Activated CD4-positive, alpha-beta T cell treated with anti-CD3 and anti-CD28 coated beads, Interleukin-2, amount 10 ng/mL, durations not matched to agents 24 days and 14 days (primary cell): Measurements from ENCODE around the gene MUS81. TPM values are rescaled to one million over a fixed set of nuclear protein-coding genes. Genes with fewer than 3 reads are reported as not detected.
"Not testable (repeated sequence)": the region's sequence is repeated elsewhere in the genome, so short reads cannot be mapped to it uniquely, and the experiment has no call there.

Experiments used
- DNase-seq: peaks from one replicate; pipeline ENCODE4 v3.0.0; 2022
- H3K27ac Mint-ChIP-seq: one replicate; pipeline ENCODE4 v1.8.0; 2022; ENCODE audit warnings: mild to moderate bottlenecking, mixed read lengths
- H3K27me3 Mint-ChIP-seq: one replicate; pipeline ENCODE4 v1.8.0; 2022; ENCODE audit warnings: mixed read lengths
- H3K36me3 Mint-ChIP-seq: one replicate; pipeline ENCODE4 v1.8.0; 2022; ENCODE audit warnings: low read depth, mild to moderate bottlenecking, mixed read lengths
- H3K4me1 Mint-ChIP-seq: one replicate; pipeline ENCODE4 v1.8.0; 2021; ENCODE audit warnings: mixed read lengths
- H3K4me3 Mint-ChIP-seq: one replicate; pipeline ENCODE4 v1.8.0; 2022; ENCODE audit warnings: mild to moderate bottlenecking, moderate library complexity, mixed read lengths
- H3K9me3 Mint-ChIP-seq: one replicate; pipeline ENCODE4 v1.8.0; 2021; ENCODE audit warnings: mixed read lengths
- intact Hi-C: fragments of 100-400 bp; cut with micrococcal nuclease; formaldehyde crosslinking; loops from one replicate; pipeline ENCODE4 v1.15.1; 2023
- total RNA-seq: library from RNA; stranded (reverse); gene quantifications from 2 replicates; pipeline ENCODE4 v1.2.3, GENCODE V29; 2022

The MUS81 gene
- total RNA-seq, 1 donor from 2014 or later = 77.4 TPM

GRCh38 chr11:65892137-65892540 lies 31.9 kb downstream of the MUS81 start:
- Mint-ChIP-seq H3K4me3 (peak overlapping the region; percentile 95), H3K36me3 (peaks cover 37% of the 10 kb centered on the region), H3K4me1 (peaks cover 59% of the 10 kb centered on the region), H3K27ac (peak overlapping the region; percentile 71)
- not testable (repeated sequence) for H3K9me3 Mint-ChIP-seq, H3K27me3 Mint-ChIP-seq
- intact Hi-C loops = loop anchor here (5.0 kb wide), 1 partner anchor 180 kb away; the partner anchor contains the start of gene KAT5
- peak; percentile 72 for DNase-seq

GRCh38 chr11:65892661-65893317 lies 32.6 kb downstream of the MUS81 start:
- intact Hi-C loops = loop anchor here (5.0 kb wide), 1 partner anchor 180 kb away; the partner anchor contains the start of gene KAT5
- peak; percentile 68 for DNase-seq
- peak overlapping the region; percentile 71 for H3K27ac Mint-ChIP-seq

DNA sequence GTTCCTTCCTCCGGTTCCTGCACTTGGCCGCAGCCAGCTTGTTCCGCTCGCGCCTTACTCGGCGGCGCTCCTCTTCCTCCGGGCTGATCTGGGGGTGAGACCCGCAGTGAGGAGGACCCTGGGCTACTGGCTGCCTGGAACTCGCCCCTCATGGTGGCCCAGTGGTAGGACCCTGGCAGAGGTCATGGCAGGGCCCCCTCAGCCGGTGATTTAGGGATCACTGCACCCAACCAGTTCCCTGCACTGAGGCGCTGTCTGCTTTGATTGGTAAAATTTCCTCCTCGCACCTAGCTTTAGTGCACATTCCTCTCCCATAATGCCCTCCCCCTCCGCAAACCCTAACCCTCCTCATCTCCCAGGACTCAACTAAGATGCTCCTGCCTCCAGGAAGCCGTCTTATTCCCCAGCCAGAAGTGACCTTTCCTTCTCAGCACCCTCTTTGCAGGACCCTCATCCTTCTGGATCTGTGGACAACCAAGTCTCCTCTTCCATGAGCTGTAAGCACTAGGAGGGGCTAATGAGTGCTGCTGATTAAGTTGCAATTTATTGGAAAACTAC lies 33.9 kb downstream of the MUS81 start:
- Mint-ChIP-seq H3K4me1 (peaks cover 57% of the 10 kb centered on the region), H3K4me3 (peak overlapping the region; percentile 95), H3K36me3 (peaks cover 45% of the 10 kb centered on the region), H3K9me3 (no peaks in the 10 kb centered on the region), H3K27ac (peak overlapping the region; percentile 50), H3K27me3 (no peaks in the 10 kb centered on the region)
- DNase-seq = peak; percentile 87
- intact Hi-C loops = loop anchor here (5.0 kb wide), 1 partner anchor 182 kb away; the partner anchor contains the start of gene KAT5

More at GRCh38 chr11:65892661-65893317, 32.6 kb downstream of the MUS81 start:
- Mint-ChIP-seq H3K4me3 (peak overlapping the region; percentile 95), H3K4me1 (peaks cover 59% of the 10 kb centered on the region), H3K27me3 (no peaks in the 10 kb centered on the region), H3K36me3 (peaks cover 43% of the 10 kb centered on the region), H3K9me3 (no peaks in the 10 kb centered on the region)

GRCh38 chr11:65895482-65895981 lies 35.3 kb downstream of the MUS81 start:
- Mint-ChIP-seq H3K36me3 (peaks cover 45% of the 10 kb centered on the region), H3K27me3 (no peaks in the 10 kb centered on the region), H3K4me3 (peak overlapping the region; percentile 39), H3K9me3 (no peaks in the 10 kb centered on the region), H3K4me1 (peaks cover 46% of the 10 kb centered on the region), H3K27ac (peak overlapping the region; percentile 78)
- DNase-seq = peak; percentile 54
- intact Hi-C loops = no loop called here

DNA sequence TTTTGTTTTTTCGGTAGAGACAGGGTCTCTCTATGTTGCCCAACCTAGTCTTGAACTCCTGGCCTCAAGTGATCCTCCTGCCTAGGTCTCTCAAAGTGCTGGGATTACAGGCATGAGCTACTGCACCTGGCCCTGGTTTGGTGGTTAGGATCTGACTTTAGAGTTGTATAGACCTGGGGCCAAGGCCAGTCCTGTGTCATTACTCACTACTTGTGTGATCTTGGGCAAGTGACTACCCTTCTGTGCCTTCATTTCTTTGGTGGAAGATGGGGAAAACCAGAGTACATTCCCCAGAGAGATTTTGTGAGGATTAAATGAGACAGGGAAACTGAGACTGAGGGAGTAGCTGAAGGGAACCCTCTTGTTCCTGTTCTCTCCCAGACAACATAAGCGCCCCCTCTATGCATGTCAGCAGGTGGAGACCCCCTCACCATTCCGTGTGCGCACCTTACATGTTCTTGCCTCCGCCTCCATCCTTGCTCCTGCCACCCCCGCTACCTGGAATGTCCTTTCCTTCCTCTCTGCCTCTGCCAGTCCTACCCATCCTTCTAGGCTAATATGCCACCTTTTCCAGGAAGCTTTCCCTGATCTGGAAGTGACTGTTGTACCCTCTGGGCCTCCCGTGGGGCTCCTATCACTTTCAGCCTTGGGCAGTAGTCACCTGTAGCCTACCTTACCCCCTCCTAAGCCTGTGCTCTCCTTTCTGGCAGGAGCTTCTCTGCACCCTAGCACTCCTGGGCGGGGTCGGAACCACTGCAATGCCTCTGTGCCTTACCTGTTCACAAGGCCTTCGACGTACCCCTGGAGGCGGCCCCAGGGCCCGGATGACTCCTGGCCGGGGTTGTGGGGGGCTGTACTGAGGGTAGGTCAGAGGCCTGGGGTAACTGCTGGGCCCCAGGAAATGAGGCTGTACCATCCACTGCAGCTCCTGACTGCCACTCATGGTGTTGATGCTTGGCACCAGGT lies 36.1 kb downstream of the MUS81 start:
- intact Hi-C loops = no loop called here
- peak; percentile 57 for DNase-seq
- peak overlapping the region; percentile 60 for H3K27ac Mint-ChIP-seq
- no peaks in the 10 kb centered on the region for H3K9me3 Mint-ChIP-seq
- peaks cover 51% of the 10 kb centered on the region for H3K4me1 Mint-ChIP-seq
- H3K4me3 Mint-ChIP-seq = no peak overlapping the region
- no peaks in the 10 kb centered on the region for H3K27me3 Mint-ChIP-seq
- peaks cover 44% of the 10 kb centered on the region for H3K36me3 Mint-ChIP-seq

GRCh38 chr11:65897020-65897471 lies 36.8 kb downstream of the MUS81 start:
- Mint-ChIP-seq H3K27ac (peak overlapping the region; percentile 62), H3K27me3 (peaks cover under 1% of the 10 kb centered on the region), H3K4me3 (no peak overlapping the region), H3K4me1 (peaks cover 53% of the 10 kb centered on the region), H3K36me3 (peaks cover 41% of the 10 kb centered on the region), H3K9me3 (no peaks in the 10 kb centered on the region)
- intact Hi-C loops = no loop called here
- DNase-seq = peak; percentile 56

DNA sequence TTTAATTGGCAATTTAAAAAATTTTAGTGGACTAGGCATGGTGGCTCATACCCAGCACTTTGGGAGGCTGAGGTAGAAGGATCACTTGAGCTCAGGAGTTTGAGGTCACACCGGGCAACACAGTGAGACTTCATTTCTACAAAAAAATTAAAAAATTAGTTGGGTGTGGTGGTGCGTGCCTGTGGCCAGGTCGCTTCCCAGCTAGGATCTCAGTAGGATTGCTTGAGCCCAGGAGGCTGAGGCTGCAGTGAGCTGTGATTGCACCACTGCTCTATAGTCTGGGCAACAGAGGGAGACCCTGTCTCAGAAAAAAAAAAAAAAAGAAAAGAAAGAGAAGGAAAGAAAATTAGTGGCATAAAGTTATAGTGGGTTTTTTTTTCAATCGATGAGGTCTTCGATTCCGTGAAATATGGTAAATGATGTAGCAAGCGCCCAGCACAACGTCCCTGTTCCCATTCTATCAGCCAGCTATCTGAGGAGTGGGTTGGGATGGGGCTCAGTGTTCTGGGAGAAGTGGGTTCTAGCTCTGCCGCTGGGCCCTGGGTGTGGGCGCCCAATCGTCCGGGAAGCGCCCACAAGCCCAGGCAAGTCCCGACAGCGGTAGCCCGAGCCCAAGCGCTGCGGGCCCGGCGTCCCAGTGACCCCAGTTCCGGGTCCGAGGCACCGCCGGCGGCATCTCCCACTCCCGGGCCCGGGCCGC lies 38.6 kb downstream of the MUS81 start:
- Mint-ChIP-seq H3K27ac (peak overlapping the region; percentile 82), H3K9me3 (no peaks in the 10 kb centered on the region), H3K4me1 (peaks cover 45% of the 10 kb centered on the region), H3K4me3 (peak overlapping the region; percentile 82), H3K27me3 (peaks cover 6% of the 10 kb centered on the region), H3K36me3 (peaks cover 32% of the 10 kb centered on the region)
- intact Hi-C loops = no loop called here
- no peak for DNase-seq

DNA sequence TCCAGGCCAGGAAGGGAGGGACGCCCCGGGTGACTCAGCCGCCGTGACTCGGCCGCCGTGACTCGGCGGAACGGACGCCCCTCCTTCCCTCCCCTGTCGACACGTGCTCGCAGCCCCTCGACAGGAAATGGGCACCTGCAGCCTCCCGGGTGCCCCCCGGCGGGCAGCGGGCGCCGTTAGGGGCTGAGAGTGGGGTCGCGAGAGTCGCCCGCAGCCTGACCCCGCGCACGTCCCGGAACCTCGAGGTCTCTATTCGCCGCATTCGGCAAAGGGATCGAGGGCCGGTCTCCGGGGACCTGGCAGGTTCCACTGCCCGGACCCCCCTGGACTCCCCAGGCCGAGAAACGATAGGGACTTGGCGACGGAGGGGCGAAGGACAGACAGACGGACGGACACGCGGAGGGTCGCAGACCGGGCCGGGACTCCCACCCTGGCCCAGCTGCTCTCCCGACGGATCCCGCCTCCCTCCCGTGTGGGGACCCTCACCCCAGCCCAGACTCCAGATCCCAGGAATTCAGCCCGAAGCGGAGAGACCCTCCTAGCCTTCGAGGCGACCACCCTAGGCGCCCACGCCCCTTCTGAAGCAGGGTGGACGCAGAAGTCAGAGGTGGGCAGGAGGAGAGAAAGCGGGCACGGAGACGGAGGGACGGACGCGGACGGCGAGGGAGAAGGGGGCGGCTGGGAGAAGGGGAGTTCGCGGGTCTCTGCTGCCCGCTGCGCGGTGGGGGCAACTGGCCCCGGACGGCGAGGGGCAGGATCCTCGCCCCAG lies 39.3 kb downstream of the MUS81 start:
- Mint-ChIP-seq H3K4me3 (peak overlapping the region; percentile 82), H3K36me3 (peaks cover 28% of the 10 kb centered on the region), H3K4me1 (peaks cover 40% of the 10 kb centered on the region), H3K27ac (peak overlapping the region; percentile 78), H3K9me3 (no peaks in the 10 kb centered on the region), H3K27me3 (peaks cover 8% of the 10 kb centered on the region)
- intact Hi-C loops = loop anchor here (1.0 to 2.0 kb wide), 5 partner anchors 11 to 103 kb away; partner anchors contain the start of genes BANF1, C11orf68, DRAP1 and EIF1AD
- peak; percentile 89 for DNase-seq

DNA sequence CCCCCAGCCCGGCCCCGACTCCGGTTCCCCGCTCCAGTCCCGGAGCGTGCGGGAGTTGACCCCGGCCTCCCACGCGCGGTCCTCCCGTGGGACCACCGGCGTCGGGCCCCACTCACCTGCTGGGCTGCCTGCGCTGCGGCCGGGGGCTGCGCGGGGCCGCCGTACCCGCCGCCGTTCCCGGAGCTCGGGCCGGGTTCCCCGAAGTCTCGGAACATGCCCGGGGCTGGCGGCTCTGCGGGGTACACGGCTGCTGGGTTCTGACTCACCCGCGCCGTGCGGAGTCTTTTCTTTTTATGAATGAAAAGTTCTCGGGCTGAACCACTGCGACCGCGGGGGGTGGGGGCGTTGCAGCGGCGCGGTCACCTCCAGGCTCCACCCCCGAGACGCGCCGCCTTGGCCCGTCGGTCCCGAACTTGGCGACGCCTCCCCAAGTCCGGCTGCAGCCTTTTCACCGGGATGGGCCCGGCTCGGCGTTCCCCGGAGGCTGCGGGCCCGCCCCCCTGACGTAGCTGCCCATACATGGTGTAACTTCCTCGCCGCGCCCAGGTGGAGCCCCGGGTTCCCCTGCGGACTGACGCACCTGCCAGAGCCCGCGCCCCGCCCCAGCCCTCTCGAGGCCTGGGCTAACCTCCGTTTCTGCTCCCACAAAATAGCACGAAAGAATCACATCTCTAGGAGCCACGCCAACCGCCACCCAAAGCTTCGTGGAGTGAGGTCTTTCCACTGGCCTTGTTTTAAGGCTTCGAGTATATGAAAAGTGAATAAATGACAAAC lies 40.1 kb downstream of the MUS81 start, which contains the start of gene FOSL1:
Gene FOSL1 (minus strand): TSS at position 264 of the 774 bp plus-strand sequence. CDS start 49 bp downstream, at position 215.
- peak within 1 kb of the TSS; percentile 78 for H3K27ac Mint-ChIP-seq
- H3K4me3 Mint-ChIP-seq = peak within 1 kb of the TSS; percentile 82
- DNase-seq = peak; percentile 97
- peaks cover 25% of the 10 kb centered on the region for H3K36me3 Mint-ChIP-seq
- H3K9me3 Mint-ChIP-seq = no peaks in the 10 kb centered on the region
- peaks cover 10% of the 10 kb centered on the region for H3K27me3 Mint-ChIP-seq
- peaks cover 37% of the 10 kb centered on the region for H3K4me1 Mint-ChIP-seq
- intact Hi-C loops = loop anchor here (1.0 to 2.0 kb wide), 5 partner anchors 12 to 102 kb away; partner anchors contain the start of genes BANF1, C11orf68, DRAP1 and EIF1AD

DNA sequence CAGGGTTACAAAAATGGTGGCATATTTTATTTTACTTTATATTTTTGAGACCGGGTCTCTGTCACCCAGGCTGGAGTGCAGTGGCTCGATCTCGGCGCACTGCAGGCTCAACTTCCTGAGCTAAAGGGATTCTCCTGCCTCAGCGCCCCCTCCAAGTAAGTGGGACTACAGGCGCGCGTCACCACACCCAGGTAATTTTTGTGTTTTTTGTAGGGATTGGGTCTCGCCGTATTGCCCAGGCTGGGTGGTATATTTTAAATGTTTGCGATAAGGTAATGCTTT lies 40.6 kb downstream of the MUS81 start:
- H3K36me3 Mint-ChIP-seq = peaks cover 20% of the 10 kb centered on the region
- intact Hi-C loops = loop anchor here (1.0 to 2.0 kb wide), 5 partner anchors 13 to 101 kb away; partner anchors contain the start of genes BANF1, C11orf68, DRAP1 and EIF1AD
- no peak for DNase-seq
- peaks cover 31% of the 10 kb centered on the region for H3K4me1 Mint-ChIP-seq
- H3K27ac Mint-ChIP-seq = peak overlapping the region; percentile 49
- peaks cover 11% of the 10 kb centered on the region for H3K27me3 Mint-ChIP-seq
- no peaks in the 10 kb centered on the region for H3K9me3 Mint-ChIP-seq
- H3K4me3 Mint-ChIP-seq = peak overlapping the region; percentile 67

GRCh38 chr11:65903068-65903481 lies 42.8 kb downstream of the MUS81 start:
- intact Hi-C loops = no loop called here
- Mint-ChIP-seq H3K36me3 (peaks cover 4% of the 10 kb centered on the region), H3K4me3 (no peak overlapping the region), H3K9me3 (no peaks in the 10 kb centered on the region), H3K27ac (no peak overlapping the region), H3K27me3 (peaks cover 19% of the 10 kb centered on the region), H3K4me1 (peaks cover 18% of the 10 kb centered on the region)
- DNase-seq = no peak

DNA sequence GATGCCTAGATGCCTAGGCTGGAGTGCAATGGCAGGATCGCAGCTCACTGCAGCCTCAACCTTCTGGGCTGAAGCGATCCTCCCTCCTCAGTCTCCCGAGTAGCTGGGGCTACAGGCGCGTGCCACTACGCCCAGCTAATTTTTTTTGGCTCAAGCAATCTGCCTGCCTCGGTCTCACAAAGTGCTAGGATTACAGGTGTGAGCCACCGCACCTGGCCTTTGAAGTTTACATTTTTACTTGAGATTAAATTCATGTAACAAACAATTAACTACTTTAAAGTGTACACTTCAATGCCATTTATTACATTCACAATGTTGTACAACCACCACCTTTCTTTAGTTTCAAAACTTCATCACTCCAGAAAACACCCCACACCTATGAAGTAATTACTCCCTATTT lies 43.5 kb downstream of the MUS81 start:
- H3K27ac Mint-ChIP-seq = no peak overlapping the region
- no peak for DNase-seq
- no peak overlapping the region for H3K4me3 Mint-ChIP-seq
- peaks cover 21% of the 10 kb centered on the region for H3K27me3 Mint-ChIP-seq
- peaks cover 3% of the 10 kb centered on the region for H3K36me3 Mint-ChIP-seq
- H3K4me1 Mint-ChIP-seq = peaks cover 16% of the 10 kb centered on the region
- intact Hi-C loops = no loop called here
- H3K9me3 Mint-ChIP-seq = no peaks in the 10 kb centered on the region
